GM23338 (cell line): ENCODE results near the gene CRYBG3. TPM values are rescaled to one million over a fixed set of nuclear protein-coding genes. Genes with fewer than 3 reads are reported as not detected.

Source experiments
- ATAC-seq: fragments of 200-7000 bp; cut with Tn5 transposase; 3 replicates; pipeline ENCODE4 v1.9.1; 2020
- DNase-seq: peaks from one replicate; pipeline ENCODE4 v3.0.0-alpha.2; 2015; ENCODE audit warnings: low spot score
- H2AFZ ChIP-seq: fragments of 200-600 bp; sonication (generic); 2 replicates; pipeline ENCODE4 v1.8.0; 2016; ENCODE audit warnings: antibody characterized with exemption, mild to moderate bottlenecking, moderate library complexity
- H3F3A ChIP-seq: fragments of 200-600 bp; sonication (generic); replicated peaks from 2 replicates; pipeline ENCODE4 v1.8.0; 2017; ENCODE audit warnings: antibody characterized with exemption, mixed run types, low read depth
- H3K27ac ChIP-seq: fragments of 200-600 bp; sonication (generic); 2 replicates; pipeline ENCODE4 v1.6.1; 2016; ENCODE audit warnings: low read depth
- H3K27me3 ChIP-seq: fragments of 200-600 bp; sonication (generic); 2 replicates; pipeline ENCODE4 v1.8.0; 2016; ENCODE audit warnings: mild to moderate bottlenecking, mixed run types, moderate library complexity; ENCODE audit not compliant: insufficient read depth
- H3K36me3 ChIP-seq: fragments of 200-600 bp; sonication (generic); 2 replicates; pipeline ENCODE4 v1.8.0; 2016; ENCODE audit warnings: mild to moderate bottlenecking; ENCODE audit not compliant: insufficient read depth
- H3K4me1 ChIP-seq: fragments of 200-600 bp; sonication (generic); 2 replicates; pipeline ENCODE4 v1.8.0; 2016; ENCODE audit warnings: mild to moderate bottlenecking, moderate library complexity; ENCODE audit not compliant: insufficient read depth
- H3K4me2 ChIP-seq: fragments of 200-600 bp; sonication (generic); 2 replicates; pipeline ENCODE4 v1.7.1; 2017; ENCODE audit warnings: mixed run types
- H3K4me3 ChIP-seq: fragments of 200-600 bp; sonication (generic); 2 replicates; pipeline ENCODE4 v1.6.1; 2016; ENCODE audit warnings: mixed run types
- H3K79me2 ChIP-seq: fragments of 200-600 bp; sonication (generic); replicated peaks from 2 replicates; pipeline ENCODE4 v1.8.0; 2017; ENCODE audit warnings: mild to moderate bottlenecking; ENCODE audit not compliant: insufficient read depth
- H3K9me2 ChIP-seq: fragments of 200-600 bp; sonication (generic); 2 replicates; pipeline ENCODE4 v1.8.0; 2017; ENCODE audit not compliant: insufficient read depth
- H4K20me1 ChIP-seq: fragments of 200-600 bp; sonication (generic); replicated peaks from 2 replicates; pipeline ENCODE4 v1.8.0; 2017; ENCODE audit warnings: mild to moderate bottlenecking; ENCODE audit not compliant: insufficient read depth
- H3K27ac Mint-ChIP-seq: 2 replicates; pipeline ENCODE4 v1.8.0; 2020; ENCODE audit warnings: inconsistent platforms, mild to moderate bottlenecking, moderate library complexity, mixed read lengths
- H3K27me3 Mint-ChIP-seq: 3 replicates; pipeline ENCODE4 v1.8.0; 2022; ENCODE audit warnings: low read depth, mild to moderate bottlenecking, moderate library complexity, mixed read lengths, inconsistent platforms; ENCODE audit not compliant: insufficient read depth, poor library complexity
- H3K36me3 Mint-ChIP-seq: 3 replicates; pipeline ENCODE4 v1.8.0; 2021; ENCODE audit warnings: low read depth, mild to moderate bottlenecking, inconsistent platforms, moderate library complexity, mixed read lengths
- H3K4me1 Mint-ChIP-seq: 3 replicates; pipeline ENCODE4 v1.8.0; 2020; ENCODE audit warnings: mild to moderate bottlenecking, inconsistent platforms, mixed read lengths
- H3K4me3 Mint-ChIP-seq: 3 replicates; pipeline ENCODE4 v1.8.0; 2021; ENCODE audit warnings: moderate library complexity, mild to moderate bottlenecking, inconsistent platforms, mixed read lengths
- H3K9me3 Mint-ChIP-seq: 3 replicates; pipeline ENCODE4 v1.8.0; 2020; ENCODE audit warnings: moderate library complexity, mild to moderate bottlenecking, inconsistent platforms, mixed read lengths
- CREB1 ChIP-seq: fragments of 250-450 bp; sonication (Bioruptor Pico); IDR thresholded peaks from 2 replicates; pipeline ENCODE4 v1.5.0; 2020; ENCODE audit warnings: low read depth, mild to moderate bottlenecking, moderate library complexity
- CTCF ChIP-seq, 2 experiments: fragments of 200-600 bp in 1 of 2; sonication (generic) in 1 of 2; conservative IDR thresholded peaks; 2 replicates each; pipeline versions ENCODE4 v1.5.1 to v1.6.1; 2016 to 2017; ENCODE audit warnings: antibody characterized with exemption in 2 of 2, low read depth in 2 of 2, mild to moderate bottlenecking in 2 of 2, moderate library complexity in 1 of 2
- ETS1 ChIP-seq: IDR thresholded peaks from 2 replicates; pipeline ENCODE4 v1.6.1; 2016; ENCODE audit warnings: antibody characterized with exemption
- EZH2 ChIP-seq: fragments of 200-600 bp; sonication (generic); IDR thresholded peaks from one replicate; pipeline ENCODE4 v1.8.0; 2017; ENCODE audit warnings: antibody characterized with exemption, mild to moderate bottlenecking, low read depth; ENCODE audit not compliant: unreplicated experiment
- EZH2phosphoT487 ChIP-seq: fragments of 200-600 bp; sonication (generic); IDR thresholded peaks from one replicate; pipeline ENCODE4 v1.8.1; 2018; ENCODE audit warnings: antibody characterized with exemption; ENCODE audit not compliant: unreplicated experiment
- JUNB ChIP-seq: IDR thresholded peaks from one replicate; pipeline ENCODE4 v1.6.1; 2016; ENCODE audit warnings: antibody characterized with exemption; ENCODE audit not compliant: unreplicated experiment
- NANOG ChIP-seq: IDR thresholded peaks from 2 replicates; pipeline ENCODE4 v1.6.1; 2016; ENCODE audit warnings: antibody characterized with exemption, borderline replicate concordance
- POLR2AphosphoS5 ChIP-seq: IDR thresholded peaks from 2 replicates; pipeline ENCODE4 v1.6.1; 2016; ENCODE audit warnings: antibody characterized with exemption, low read depth
- STAT1 ChIP-seq: IDR thresholded peaks from one replicate; pipeline ENCODE4 v1.6.1; 2016; ENCODE audit warnings: antibody characterized with exemption; ENCODE audit not compliant: unreplicated experiment
- ZNF114 ChIP-seq: fragments of 250-450 bp; sonication (Bioruptor Pico); IDR thresholded peaks from 2 replicates; pipeline ENCODE4 v1.5.0; 2020; ENCODE audit warnings: mild to moderate bottlenecking, moderate library complexity
- ZNF331 ChIP-seq: fragments of 250-450 bp; sonication (Bioruptor Pico); IDR thresholded peaks from 2 replicates; pipeline ENCODE4 v1.5.0; 2020; ENCODE audit warnings: low read depth, mild to moderate bottlenecking, moderate library complexity
- polyA plus RNA-seq: library from polyadenylated mRNA; unstranded; fragments of >200 nt; fragmentation: Nextera tagmentation; extraction: Ambion mirVana; gene quantifications from 2 replicates; pipeline ENCODE4 v1.2.1, GENCODE V29; 2016
- total RNA-seq: library from RNA; depleted of rRNA; stranded (reverse); fragments of >200 nt; shearing (Covaris generic); gene quantifications from 2 replicates; pipeline ENCODE4 v1.2.3, GENCODE V29; 2014
- TF ChIP-seq, protein P1 (sequence below): fragments of 250-450 bp; sonication (Bioruptor Pico); IDR thresholded peaks from 2 replicates; pipeline ENCODE4 v1.5.0; 2020; ENCODE audit warnings: mild to moderate bottlenecking, moderate library complexity
- TF ChIP-seq, protein P2 (sequence below): IDR thresholded peaks from one replicate; pipeline ENCODE4 v1.6.1; 2018; ENCODE audit warnings: antibody characterized with exemption; ENCODE audit not compliant: unreplicated experiment

Gene CRYBG3
- total and polyA plus RNA-seq, 2 experiments from 2014 or later, result 2.3 to 8.9 TPM

DNA sequence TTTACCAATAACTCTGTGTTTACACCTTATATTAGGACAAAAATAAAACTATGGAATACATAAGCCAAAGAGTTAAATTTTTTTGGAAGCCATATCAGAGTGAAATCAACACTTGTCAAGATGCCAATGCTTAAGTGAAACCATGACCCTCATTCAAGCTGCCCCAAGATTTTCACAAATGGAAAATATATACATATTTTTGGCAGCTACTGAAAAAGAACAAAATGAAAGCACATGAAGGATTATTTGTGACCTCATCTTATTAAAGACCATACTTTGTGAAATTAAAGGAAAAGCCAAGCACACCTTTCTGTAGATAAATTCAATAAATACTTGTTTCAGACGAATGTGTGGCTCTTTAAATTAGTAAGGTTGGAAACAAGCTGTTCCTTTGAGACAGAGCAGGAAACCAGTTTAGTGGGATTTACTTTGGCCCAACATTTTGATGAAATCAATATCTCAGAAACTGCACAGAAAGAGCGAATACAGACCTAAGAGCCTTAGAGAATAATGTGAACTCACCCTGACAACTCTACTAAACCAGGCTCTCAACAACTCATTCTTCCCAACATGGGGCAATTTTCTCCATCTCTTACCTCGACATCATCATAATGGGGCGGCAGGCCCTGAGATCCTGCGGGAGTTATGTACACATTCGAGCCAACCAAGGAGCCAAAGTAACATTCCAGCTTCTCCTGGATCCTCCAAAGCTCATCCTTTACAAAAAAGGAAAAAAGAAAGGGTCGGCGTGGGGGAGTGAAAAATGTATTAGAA is 139.4 kb downstream of the CRYBG3 start:
- TF ChIP-seq EZH2 (no peak), STAT1 (no peak), JUNB (no peak), CREB1 (no peak), ZNF331 (no peak), CTCF (conservative IDR thresholded peaks at IDR 0.05; ENCODE audit: low read depth in 2 of 2) (no peak), EZH2phosphoT487 (no peak), POLR2AphosphoS5 (no peak), ETS1 (no peak), ZNF114 (CRISPR knock-in tag) (no peak), NANOG (no peak)
- TF ChIP-seq, protein P1, sequence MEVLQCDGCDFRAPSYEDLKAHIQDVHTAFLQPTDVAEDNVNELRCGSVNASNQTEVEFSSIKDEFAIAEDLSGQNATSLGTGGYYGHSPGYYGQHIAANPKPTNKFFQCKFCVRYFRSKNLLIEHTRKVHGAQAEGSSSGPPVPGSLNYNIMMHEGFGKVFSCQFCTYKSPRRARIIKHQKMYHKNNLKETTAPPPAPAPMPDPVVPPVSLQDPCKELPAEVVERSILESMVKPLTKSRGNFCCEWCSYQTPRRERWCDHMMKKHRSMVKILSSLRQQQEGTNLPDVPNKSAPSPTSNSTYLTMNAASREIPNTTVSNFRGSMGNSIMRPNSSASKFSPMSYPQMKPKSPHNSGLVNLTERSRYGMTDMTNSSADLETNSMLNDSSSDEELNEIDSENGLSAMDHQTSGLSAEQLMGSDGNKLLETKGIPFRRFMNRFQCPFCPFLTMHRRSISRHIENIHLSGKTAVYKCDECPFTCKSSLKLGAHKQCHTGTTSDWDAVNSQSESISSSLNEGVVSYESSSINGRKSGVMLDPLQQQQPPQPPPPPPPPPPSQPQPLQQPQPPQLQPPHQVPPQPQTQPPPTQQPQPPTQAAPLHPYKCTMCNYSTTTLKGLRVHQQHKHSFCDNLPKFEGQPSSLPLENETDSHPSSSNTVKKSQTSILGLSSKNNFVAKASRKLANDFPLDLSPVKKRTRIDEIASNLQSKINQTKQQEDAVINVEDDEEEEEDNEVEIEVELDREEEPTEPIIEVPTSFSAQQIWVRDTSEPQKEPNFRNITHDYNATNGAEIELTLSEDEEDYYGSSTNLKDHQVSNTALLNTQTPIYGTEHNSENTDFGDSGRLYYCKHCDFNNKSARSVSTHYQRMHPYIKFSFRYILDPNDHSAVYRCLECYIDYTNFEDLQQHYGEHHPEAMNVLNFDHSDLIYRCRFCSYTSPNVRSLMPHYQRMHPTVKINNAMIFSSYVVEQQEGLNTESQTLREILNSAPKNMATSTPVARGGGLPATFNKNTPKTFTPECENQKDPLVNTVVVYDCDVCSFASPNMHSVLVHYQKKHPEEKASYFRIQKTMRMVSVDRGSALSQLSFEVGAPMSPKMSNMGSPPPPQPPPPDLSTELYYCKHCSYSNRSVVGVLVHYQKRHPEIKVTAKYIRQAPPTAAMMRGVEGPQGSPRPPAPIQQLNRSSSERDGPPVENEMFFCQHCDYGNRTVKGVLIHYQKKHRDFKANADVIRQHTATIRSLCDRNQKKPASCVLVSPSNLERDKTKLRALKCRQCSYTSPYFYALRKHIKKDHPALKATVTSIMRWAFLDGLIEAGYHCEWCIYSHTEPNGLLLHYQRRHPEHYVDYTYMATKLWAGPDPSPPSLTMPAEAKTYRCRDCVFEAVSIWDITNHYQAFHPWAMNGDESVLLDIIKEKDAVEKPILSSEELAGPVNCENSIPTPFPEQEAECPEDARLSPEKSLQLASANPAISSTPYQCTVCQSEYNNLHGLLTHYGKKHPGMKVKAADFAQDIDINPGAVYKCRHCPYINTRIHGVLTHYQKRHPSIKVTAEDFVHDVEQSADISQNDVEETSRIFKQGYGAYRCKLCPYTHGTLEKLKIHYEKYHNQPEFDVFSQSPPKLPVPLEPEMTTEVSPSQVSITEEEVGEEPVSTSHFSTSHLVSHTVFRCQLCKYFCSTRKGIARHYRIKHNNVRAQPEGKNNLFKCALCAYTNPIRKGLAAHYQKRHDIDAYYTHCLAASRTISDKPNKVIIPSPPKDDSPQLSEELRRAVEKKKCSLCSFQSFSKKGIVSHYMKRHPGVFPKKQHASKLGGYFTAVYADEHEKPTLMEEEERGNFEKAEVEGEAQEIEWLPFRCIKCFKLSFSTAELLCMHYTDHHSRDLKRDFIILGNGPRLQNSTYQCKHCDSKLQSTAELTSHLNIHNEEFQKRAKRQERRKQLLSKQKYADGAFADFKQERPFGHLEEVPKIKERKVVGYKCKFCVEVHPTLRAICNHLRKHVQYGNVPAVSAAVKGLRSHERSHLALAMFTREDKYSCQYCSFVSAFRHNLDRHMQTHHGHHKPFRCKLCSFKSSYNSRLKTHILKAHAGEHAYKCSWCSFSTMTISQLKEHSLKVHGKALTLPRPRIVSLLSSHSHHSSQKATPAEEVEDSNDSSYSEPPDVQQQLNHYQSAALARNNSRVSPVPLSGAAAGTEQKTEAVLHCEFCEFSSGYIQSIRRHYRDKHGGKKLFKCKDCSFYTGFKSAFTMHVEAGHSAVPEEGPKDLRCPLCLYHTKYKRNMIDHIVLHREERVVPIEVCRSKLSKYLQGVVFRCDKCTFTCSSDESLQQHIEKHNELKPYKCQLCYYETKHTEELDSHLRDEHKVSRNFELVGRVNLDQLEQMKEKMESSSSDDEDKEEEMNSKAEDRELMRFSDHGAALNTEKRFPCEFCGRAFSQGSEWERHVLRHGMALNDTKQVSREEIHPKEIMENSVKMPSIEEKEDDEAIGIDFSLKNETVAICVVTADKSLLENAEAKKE, result no peak
- TF ChIP-seq, protein P2, sequence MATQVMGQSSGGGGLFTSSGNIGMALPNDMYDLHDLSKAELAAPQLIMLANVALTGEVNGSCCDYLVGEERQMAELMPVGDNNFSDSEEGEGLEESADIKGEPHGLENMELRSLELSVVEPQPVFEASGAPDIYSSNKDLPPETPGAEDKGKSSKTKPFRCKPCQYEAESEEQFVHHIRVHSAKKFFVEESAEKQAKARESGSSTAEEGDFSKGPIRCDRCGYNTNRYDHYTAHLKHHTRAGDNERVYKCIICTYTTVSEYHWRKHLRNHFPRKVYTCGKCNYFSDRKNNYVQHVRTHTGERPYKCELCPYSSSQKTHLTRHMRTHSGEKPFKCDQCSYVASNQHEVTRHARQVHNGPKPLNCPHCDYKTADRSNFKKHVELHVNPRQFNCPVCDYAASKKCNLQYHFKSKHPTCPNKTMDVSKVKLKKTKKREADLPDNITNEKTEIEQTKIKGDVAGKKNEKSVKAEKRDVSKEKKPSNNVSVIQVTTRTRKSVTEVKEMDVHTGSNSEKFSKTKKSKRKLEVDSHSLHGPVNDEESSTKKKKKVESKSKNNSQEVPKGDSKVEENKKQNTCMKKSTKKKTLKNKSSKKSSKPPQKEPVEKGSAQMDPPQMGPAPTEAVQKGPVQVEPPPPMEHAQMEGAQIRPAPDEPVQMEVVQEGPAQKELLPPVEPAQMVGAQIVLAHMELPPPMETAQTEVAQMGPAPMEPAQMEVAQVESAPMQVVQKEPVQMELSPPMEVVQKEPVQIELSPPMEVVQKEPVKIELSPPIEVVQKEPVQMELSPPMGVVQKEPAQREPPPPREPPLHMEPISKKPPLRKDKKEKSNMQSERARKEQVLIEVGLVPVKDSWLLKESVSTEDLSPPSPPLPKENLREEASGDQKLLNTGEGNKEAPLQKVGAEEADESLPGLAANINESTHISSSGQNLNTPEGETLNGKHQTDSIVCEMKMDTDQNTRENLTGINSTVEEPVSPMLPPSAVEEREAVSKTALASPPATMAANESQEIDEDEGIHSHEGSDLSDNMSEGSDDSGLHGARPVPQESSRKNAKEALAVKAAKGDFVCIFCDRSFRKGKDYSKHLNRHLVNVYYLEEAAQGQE, result no peak
- Mint-ChIP-seq H3K36me3 (no peaks in the 10 kb centered on the region), H3K4me1 (peaks cover 6% of the 10 kb centered on the region; the same call in 2 of the 3 replicates), H3K27ac (no peak overlapping the region), H3K27me3 (no peaks in the 10 kb centered on the region), H3K4me3 (no peak overlapping the region), H3K9me3 (no peaks in the 10 kb centered on the region)
- Histone ChIP-seq H3K4me3 (no peak overlapping the region), H3F3A (no peaks in the 10 kb centered on the region), H3K36me3 (no peaks in the 10 kb centered on the region; the same call in 1 of the 2 replicates), H3K27ac (no peak overlapping the region), H4K20me1 (no peaks in the 10 kb centered on the region), H3K79me2 (no peaks in the 10 kb centered on the region), H2AFZ (no peak overlapping the region), H3K9me2 (no peaks in the 10 kb centered on the region), H3K4me2 (no peak overlapping the region), H3K27me3 (no peaks in the 10 kb centered on the region), H3K4me1 (no peaks in the 10 kb centered on the region)
- ATAC-seq (no peak), DNase-seq (no peak)
